Left cardiac atrium (tissue), 4 donors: ENCODE data around the gene FOXL2. TPM values are rescaled to one million over a fixed set of nuclear protein-coding genes. Genes with fewer than 3 reads are reported as not detected.

Experiments used
- ATAC-seq, 2 donors: fragments of 200-7000 bp; cut with Tn5 transposase; one replicate each; pipeline ENCODE4 v1.9.1; 2020; ENCODE audit warnings: mild to moderate bottlenecking in 2 of 2, moderate library complexity in 2 of 2
- DNase-seq: peaks from one replicate; pipeline ENCODE4 v3.0.0-alpha.2; 2020
- intact Hi-C, 2 donors: fragments of 100-400 bp; cut with DNase I; formaldehyde crosslinking; loops; one replicate each; pipeline versions ENCODE4 v1.14.1 to v1.15.1; 2022 to 2023
- long read RNA-seq: library from polyadenylated mRNA; unstranded; transcript quantifications from one replicate; pipeline ENCODE4 v2.0.0, GENCODE V29; 2021
- total RNA-seq, 2 donors: library from RNA; stranded (reverse); fragmentation: NEBNext Ultra II Directional; extraction: Animal tissue kit (Norgen Biotek cat#: 25700); gene quantifications; one replicate each; pipeline ENCODE4 v1.2.1, GENCODE V29; 2021
- donor health status: DM: no; HTN: yes; CAD: no.
- donor health status: DM: no; HTN: yes; CAD: no; lungs with severe emphysema.
- donor health status: DM: yes; HTN: yes; CAD: no.
- donor health status: Dilated cardiomyopathy.

FOXL2 gene
- not detected for total RNA-seq
- long read RNA-seq, result 0 reads

- DNase-seq, result peak; percentile 42
- intact Hi-C loops, result no loop called here
- ATAC-seq, result peak; percentile 50
Observed at GRCh38 chr3:138946663-138947494, at the start of gene FOXL2, which contains the start of gene FOXL2NB. Gene FOXL2 (minus strand): TSS chr3:138947137. CDS start chr3:138946722, 415 bp downstream. Gene FOXL2NB (plus strand): TSS chr3:138947217. CDS start chr3:138947365, 148 bp downstream.

DNA sequence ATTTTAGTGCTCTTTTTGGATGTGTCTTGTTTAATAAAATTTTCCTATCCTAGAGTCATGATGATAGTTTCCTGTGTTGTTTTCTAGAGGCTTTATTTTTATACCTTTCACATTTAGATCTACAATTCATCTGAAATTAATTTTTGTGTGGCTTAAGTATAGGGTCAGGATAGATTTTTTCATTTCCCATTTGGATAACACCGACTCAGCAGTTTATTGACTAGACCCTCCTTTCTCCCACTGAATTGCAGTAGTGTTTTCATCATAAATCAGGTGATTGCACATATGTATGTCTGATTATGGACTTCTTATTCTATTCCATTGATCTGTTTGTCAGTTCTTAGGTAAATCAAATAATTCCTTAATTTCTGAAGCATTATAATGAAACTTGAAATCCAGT, 48.8 kb upstream of the FOXL2 start:
- DNase-seq (no peak), ATAC-seq (no peak)
- intact Hi-C loops, result no loop called here

DNA sequence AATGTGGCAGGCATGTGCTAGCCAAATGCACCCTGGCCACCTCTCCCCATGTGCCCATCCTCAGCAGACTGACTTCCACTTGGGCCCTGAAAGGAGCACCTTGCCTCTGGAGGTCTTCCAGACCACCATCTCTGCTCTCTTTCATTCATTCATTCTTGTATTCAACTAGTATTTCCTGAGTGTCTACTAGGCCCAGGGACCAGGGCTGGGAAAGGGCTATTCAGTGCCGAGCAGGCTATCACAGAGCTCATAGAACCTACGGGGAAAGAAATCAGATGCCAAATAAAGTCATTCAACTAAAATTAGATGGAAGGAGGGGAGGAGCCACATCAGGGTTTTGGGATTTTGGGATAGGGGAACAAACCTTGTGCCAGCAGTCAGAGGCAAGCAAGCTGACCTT, 40.2 kb upstream of the FOXL2 start:
- DNase-seq (no peak), ATAC-seq (no peak)
- intact Hi-C loops, result no loop called here

DNA sequence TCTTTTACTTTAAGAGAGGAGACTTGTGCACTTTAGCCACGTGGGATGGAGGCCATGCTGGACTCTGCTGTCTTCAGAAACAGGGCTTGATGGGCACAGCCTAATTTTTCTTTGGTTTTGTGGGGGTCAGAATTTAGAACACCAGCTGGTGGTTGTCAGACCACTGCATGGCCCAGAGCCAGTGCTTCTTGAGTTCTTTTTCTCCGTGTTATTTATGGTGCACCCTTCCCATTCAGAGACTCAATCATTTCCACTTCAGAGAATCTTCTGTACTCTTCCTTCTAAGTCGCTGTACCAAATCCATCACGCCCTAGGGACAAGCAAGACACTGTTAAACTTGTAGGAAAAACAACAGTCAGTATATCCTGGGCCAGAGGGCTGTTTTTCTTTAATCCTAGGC, 39.0 kb upstream of the FOXL2 start:
- intact Hi-C loops, result no loop called here
- ATAC-seq, result no peak
- DNase-seq, result no peak

- no peak for DNase-seq
- ATAC-seq, result no peak
- intact Hi-C loops, result no loop called here
Observed at GRCh38 chr3:138984816-138985215, 37.9 kb upstream of the FOXL2 start.

DNA sequence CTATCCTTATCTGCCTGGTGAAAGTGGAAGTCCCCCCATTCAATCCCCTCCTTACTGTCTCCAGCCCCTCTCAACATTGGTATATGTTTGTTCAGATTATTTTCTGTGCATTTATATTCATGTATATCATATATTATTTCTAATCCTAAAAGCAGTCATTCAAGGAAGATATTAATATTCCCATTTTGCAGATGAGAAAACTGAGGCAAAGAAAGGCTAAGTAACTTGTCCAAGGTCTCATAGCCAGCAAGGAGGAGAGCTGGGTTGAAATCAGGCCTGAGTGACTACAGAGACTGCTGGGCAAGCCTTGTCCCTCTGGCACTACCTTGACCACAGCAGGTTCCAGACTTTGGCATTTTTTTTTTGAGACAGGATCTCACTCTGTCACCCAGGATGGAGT, 29.1 kb upstream of the FOXL2 start:
- intact Hi-C loops, result no loop called here
- DNase-seq, result no peak
- ATAC-seq, result no peak

- ATAC-seq (no peak), DNase-seq (no peak)
- intact Hi-C loops, result no loop called here
Observed at GRCh38 chr3:138975351-138975750, 28.4 kb upstream of the FOXL2 start.

DNA sequence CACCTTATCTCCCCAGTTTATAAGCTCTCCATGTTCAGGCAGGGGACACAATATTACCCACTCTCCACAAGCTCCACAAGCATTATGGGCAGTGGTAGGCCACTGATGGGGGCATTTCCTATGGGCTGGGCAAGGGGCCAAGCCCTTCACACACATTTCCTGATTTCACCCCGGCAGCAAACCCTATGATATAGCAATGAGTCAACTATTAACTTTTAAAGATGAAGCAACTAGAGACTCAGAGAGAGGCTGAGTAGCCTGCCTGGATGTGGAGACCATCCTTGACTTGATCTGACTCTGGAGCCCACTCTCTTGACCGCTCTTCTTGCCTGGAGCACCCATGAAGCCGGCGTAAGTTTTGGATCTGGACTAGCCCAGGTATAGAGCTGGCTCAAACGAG, 27.5 kb upstream of the FOXL2 start:
- DNase-seq (no peak), ATAC-seq (no peak)
- intact Hi-C loops, result no loop called here

- intact Hi-C loops, result no loop called here
- no peak for ATAC-seq
- DNase-seq, result no peak
Observed at GRCh38 chr3:138972941-138973340, 26.0 kb upstream of the FOXL2 start.

GRCh38 chr3:138971766-138972320, 24.9 kb upstream of the FOXL2 start:
- DNase-seq, result no peak
- ATAC-seq, result no peak
- intact Hi-C loops, result no loop called here

DNA sequence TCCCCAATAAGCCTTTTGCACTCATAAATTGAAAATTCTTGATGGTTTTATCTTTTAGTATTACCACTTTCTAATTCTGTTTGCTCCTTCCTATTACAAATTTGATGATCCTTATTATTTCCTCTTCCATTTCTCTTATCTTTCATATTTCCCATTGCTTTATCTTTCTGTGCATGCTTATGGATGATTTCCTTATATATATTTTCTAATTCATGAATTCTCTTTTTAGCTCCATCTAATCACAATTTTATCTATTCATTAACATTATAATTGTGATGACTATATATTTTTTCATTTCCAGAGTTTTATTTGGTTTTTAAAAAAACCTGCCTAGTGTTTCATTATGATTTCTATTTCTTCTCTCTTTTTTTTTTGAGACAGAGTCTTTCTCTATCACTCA, 18.0 kb upstream of the FOXL2 start:
- ATAC-seq, result no peak
- DNase-seq, result no peak
- intact Hi-C loops, result no loop called here

DNA sequence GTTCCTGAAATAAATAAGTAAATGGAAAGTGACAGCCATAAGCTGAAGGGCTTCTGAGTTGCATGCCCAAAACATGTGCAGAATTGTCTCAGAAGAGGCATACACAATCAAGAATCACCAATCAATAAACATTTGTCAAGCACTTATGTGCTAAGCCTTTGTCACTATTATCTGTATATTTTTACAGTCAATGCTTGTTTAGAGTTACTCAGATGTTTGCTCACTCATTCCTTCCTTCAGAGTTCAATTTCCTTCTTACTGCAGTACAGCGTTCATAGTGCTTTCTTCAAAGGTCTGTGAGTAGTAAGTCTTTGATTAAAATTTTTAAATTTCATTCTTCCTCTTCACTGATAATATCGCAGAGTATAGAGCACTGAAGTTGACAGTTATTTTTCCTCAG, 17.3 kb upstream of the FOXL2 start:
- no peak for DNase-seq
- no peak for ATAC-seq
- intact Hi-C loops, result no loop called here

DNA sequence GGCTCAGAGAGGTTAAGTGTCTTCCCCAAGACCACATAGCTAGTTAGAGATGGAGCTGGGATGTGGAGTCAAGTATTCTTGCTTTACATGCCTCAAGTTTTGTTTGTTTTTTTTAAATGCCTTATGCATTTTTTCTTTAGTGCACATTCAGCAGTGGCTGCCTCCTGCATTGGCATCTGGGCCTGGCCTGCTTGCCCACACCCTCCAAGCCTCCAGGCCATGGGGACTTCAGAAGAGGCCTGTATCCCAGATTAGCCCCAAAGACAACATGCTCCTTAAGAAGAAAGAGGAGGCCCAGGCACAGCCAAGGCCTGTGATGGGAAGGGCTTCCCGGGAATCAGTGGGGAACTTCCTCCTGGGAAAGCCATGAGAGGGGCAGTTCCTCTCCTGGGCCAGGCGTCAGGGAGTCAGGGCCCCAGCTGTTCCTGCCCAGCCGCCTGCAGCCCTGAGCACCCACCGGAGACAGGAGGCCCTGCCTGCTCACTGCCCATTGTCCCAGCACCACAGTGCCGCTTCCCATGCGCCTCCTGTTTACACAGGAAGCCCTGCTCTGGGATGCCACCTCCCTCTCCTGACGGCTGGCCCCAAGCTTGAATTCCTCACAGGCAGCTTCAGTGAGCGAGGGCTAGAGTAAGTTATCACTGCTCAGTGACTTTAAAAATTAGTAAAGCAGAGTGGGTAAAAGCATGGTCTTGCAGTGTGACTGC, 16.1 kb upstream of the FOXL2 start:
- intact Hi-C loops, result no loop called here
- ATAC-seq, result no peak
- DNase-seq, result no peak

DNA sequence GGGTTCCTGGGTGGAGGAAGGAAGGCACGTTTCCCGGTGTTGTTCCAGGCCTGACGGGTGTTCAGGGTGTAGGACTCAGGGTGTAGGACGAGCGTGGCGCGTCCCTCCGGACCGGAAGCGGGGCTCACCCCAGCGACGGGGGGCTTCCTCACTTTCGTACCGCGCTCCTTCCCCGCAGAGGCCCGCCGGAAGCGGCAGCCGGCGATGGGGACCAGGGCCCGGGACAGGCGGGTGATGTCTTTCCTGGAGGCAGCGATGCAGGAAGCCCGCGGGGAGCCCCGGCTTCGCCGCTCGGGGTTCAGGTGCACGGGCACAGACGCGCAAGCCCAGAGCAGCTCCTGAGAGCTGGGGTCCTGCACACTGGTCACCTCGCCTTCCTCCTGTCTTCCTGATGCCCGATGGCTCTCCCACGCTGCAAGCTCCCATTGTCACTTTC, 13.5 kb upstream of the FOXL2 start:
- intact Hi-C loops, result no loop called here
- DNase-seq, result no peak
- no peak for ATAC-seq

- no peak for DNase-seq
- intact Hi-C loops, result no loop called here
- no peak for ATAC-seq
Observed at GRCh38 chr3:138950701-138951100, 3.8 kb upstream of the FOXL2 start.

DNA sequence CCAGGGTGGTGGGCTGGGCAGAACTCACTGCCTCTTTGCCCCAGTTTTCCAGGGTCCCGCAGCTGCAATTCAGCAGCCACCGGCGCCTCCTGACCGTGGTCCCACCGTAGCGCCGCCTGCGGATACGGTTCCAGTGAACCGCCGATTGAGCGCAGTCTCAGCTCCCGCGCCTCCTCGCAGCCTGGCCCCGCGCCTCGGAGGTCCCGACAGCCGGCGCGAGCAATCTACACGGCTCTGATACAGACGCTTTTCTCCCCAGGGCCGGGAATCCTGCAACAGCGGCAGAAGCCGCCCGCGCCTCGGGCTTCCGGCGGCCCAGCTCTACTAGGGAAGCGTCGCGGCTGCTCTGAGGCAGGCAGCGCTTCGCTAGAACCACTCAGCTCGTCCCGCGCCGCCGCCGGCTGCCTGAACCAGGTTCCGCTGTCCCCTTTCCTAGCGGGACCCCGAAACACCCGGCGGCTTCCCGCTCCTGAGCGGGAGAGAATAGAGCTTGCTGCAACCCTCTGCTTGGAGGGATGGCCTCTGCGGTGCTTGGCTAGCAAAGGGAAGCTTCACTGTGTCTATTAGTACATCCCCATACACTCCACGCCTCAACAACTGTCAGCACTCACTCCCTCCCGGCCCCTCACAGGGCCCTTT, 3.2 kb upstream of the FOXL2 start:
- peak; percentile 22 to 68 for ATAC-seq
- DNase-seq, result peak; percentile 43
- intact Hi-C loops, result no loop called here

- DNase-seq (no peak), ATAC-seq (no peak)
- intact Hi-C loops, result no loop called here
Observed at GRCh38 chr3:138949445-138950005, 2.6 kb upstream of the FOXL2 start.

GRCh38 chr3:138949002-138949418, 2.1 kb upstream of the FOXL2 start:
- ATAC-seq (no peak), DNase-seq (no peak)
- intact Hi-C loops, result no loop called here

DNA sequence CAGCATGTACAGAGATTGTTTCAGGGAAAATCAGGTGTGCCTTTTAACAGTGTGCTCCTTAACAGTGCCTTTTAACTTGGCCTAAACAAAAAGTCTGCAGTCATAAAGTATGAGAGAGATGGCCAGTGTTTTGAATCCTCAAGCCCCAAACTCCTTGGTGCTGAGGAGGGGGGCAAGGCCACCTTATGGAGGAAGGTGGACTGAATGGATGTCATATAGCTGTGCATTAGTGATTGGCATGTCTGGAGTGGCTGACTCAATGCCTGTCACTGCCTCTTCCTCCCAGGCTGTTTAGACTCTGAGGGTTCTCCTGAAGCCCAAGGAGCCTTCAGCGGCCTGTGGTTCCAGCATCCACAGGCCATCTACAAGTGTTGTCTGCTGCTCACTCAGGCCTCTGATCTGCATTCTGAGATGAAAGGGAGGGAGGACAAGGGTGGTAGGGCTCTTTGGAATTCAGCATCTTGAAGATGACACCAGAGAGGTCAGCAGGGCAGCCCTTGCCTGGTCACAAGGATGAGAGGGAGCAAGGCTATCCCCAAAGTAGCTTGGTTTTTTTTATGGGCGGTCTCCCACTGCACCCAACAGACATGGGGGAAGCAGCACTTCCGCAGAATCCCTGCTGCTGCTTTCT, 1.5 kb upstream of the FOXL2 start:
- DNase-seq (no peak), ATAC-seq (no peak)
- intact Hi-C loops, result no loop called here
